Measurements from ENCODE around the gene TMEM271.
A peak's percentile ranks its signal among the peaks of the same experiment; 100 is the strongest.

TMEM271 gene

DNA sequence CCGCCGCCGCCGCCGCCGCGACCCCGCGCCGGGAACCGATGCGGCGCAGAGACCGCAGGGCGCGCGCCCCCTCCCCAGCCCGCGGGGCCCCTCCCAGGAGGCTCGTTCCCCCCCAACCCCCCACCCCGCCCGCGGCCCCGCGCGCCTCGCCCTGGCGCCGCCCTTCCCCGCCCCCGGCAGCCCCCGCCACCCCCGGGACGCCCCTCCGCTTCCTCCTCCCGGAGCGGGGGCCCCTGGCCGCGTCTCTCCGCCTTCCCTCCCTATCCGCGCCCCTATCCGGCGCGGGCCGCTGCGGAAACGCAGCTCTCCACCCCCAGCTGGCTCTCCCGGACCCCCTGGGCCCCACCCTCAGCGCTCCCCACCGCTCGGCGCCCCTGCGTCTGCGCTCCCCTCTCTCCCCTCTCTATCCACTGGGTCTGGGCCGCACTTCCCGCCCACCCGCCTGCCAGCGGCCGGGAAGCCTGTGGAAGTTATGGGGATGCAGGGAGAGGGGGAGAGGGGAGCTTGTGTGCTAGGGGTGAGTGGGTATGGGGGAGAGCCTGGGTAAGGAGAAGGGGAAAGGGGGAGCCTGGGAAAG is at the start of gene TMEM271:
TSS of gene TMEM271 (minus strand) at position 51 of the 577 bp plus-strand sequence. CDS start 233 bp downstream, outside the sequence.
- DNase-seq: no peak

DNA sequence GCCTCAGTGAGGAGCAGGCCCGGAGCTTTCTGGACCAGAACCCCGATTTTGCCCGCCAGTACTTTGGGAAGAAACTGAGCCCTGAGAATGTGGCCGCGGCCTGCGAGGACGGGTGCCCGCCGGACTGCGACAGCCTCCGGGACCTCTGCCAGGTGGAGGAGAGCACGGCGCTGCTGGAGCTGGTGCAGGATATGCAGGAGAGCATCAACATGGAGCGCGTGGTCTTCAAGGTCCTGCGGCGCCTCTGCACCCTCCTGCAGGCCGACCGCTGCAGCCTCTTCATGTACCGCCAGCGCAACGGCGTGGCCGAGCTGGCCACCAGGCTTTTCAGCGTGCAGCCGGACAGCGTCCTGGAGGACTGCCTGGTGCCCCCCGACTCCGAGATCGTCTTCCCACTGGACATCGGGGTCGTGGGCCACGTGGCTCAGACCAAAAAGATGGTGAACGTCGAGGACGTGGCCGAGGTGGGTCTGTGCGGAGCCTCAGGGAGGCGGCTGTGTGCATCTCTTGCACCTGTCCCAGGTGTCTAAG is 49.6 kb upstream of the TMEM271 start:
- DNase-seq: peak; percentile 20

- no peak for DNase-seq
Measured at GRCh38 chr4:624705-625590, 48.9 kb upstream of the TMEM271 start, which contains the start of gene PDE6B. Gene PDE6B, plus strand, starts transcription at chr4:625573. Its CDS starts 54 bp downstream, at chr4:625627.

DNA sequence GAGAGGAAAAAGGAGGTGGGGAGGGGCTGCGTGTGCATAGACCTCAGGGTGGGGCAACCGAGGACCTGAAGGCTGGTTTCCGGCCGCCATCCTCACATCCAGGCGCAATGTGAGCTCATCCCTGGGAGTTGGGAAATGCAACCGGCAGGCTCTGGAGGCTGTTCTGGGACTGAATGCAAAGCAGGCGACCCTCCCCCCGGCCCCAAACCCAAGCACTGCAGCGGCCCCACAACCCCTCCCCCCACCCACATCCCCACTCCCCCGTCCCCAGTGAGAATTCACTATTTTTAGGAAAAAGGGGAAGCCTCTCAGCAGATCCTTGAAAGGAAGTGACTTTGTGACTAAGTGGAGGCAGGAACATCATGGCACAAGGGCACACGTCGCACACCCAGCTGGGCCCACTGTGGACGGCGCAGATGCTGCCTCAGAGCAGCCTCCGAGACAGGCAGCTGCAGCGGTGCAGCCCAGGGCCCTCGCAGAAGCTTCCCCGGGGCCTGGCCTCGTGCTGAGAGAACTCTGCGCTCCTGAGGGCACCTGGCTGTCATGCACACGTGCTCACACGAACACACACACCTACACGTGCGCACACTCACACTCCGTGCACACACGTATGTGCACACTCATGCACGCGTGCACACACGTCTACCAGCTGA is 47.9 kb upstream of the TMEM271 start:
- no peak for DNase-seq

DNA sequence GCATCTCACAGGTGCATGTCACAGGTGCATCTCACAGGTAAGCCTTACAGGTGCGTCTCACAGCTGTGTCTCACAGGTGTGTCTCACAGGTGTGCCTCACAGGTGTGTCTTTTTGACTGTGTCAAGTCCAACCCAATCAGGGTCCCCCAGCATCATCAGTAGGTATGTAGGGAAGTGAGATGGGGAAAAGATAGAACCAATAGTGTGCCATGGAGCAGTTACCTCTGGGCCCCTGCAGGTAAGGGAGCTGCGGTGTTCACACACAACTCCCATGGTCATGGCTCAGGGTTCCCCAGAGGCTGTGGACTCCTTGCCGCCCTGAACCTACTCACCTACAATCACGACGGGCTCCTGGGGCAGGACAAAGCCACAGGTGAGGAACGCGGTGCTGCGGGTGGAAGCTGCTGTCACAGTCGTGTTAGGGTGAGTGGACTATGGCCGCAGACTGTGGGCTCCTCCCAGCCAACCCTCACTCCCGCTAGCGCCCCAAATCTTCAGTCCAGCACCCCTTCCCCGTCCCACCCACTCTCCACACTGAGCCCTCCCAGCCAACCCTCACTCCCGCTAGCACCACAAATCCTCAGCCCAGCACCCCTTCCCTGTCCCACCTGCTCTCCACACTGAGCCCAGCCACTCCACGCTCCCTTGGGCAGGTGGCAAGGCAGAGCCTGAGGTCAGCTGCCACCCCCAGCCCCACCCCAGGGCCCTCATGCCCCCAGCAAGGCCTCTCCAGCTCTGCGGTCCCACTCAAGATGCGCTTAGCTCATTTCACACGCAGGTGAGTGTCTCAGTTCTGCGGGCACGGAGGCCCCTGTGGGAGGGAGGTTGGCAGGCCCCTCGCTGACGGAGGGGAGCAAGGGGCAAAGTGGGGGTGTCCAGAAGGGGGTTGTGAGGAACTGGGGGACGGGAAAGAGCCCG is 47.2 kb upstream of the TMEM271 start:
- no peak for DNase-seq

GRCh38 chr4:622071-622995 is 46.2 kb upstream of the TMEM271 start:
- no peak for DNase-seq

DNA sequence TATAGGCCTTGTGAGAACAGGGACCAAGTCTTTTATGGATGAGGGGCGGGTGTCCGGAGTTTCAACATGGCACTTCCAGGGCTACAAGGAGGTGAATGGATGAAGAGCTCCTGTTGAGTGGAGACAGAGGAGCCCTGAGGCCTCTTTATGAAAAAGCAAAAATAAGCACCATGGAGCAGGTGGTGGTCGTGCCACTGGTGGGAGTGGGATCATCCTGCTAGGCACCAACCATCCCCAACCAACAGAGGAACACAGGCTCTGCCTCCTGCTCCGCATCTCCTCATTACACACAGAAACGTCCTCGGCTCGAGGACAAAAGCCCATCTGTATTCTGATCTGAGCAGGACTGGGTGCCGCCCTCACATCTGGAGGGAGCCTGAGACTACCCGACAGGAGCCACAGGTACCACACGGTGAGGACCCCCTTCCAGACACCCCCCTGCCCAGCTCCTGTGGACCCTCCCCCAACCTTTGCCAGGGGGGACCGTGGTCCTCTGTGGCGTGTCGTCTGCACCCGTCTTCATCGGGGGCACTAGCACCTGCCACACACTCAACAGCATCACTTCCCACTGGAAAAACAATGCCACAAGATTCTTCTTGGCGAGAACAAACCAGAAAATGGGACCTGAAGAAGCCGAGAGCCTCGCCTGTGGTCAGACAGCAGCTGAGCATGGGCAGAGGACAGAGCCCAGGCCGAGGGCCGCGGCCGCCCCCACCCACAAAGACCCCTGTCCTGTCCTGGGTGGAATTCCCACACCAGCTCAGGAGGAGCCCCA is 45.4 kb upstream of the TMEM271 start:
- DNase-seq: no peak

GRCh38 chr4:620851-621261 is 44.8 kb upstream of the TMEM271 start:
- DNase-seq: no peak

DNA sequence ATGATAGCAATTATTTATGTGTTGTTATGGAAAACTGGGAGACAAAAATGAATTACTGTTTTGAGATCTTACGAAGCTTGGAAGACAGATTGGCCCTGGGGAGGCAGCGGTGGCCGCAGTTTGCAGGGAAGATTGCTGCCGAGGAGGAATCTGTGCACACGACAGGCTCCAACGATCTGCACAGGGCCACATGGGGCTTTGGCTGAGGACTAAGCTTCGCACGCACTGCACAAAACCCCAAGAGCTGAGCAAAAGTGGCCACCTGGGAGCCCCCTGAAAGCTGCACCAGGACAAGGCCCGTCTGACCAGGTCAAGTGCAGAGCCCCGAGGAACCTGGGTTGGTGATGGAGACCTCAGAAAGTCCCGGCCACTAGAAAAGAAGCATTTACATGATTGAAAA is 44.1 kb upstream of the TMEM271 start:
- no peak for DNase-seq

DNA sequence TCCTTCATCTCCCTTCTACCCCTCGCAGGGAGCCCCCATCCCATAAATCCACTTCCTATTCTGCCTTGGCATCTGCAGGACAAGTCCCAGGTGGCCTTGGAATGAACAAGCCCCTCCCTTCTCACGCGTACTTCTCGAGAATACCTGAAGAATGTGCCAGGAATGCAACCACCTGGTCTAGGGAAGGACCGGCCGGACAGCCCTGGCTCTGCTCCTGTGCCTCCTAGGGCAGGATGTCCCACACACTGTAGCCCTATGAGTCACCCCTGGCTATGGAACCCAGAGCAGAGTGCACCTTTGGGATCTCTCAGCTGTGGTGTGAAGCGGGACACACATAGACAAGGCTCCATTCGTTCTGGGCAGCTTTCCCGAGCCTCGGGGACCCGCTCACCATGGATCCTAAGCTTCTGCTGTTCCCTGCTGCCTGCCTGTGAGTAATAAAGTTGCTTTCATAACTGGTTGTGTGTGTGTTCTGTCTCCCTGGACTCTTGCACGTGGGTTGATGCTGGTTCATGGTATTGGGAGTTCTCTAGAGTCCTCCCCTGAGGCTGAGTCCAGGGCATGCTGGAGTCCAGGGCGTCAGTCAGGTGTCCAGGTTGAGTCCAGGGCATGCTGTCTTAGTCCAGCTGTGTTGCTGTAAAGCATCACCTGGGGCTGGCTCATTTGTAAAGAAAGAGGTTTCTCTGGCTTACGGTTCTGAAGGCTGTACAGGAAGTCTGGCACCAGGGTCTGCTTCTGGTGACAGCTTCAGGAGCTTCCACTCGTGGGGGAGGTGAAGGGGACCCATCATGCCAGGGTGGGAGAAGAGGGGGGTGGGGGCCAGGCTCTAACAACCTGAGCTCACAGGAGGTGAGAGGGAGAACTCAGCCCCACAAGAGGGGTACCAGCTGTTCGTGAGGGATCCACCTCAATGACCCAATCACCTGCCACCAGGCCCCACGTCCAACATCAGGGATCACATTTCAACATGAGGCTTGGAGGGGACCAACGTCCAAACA is 41.8 kb upstream of the TMEM271 start:
- no peak for DNase-seq

DNA sequence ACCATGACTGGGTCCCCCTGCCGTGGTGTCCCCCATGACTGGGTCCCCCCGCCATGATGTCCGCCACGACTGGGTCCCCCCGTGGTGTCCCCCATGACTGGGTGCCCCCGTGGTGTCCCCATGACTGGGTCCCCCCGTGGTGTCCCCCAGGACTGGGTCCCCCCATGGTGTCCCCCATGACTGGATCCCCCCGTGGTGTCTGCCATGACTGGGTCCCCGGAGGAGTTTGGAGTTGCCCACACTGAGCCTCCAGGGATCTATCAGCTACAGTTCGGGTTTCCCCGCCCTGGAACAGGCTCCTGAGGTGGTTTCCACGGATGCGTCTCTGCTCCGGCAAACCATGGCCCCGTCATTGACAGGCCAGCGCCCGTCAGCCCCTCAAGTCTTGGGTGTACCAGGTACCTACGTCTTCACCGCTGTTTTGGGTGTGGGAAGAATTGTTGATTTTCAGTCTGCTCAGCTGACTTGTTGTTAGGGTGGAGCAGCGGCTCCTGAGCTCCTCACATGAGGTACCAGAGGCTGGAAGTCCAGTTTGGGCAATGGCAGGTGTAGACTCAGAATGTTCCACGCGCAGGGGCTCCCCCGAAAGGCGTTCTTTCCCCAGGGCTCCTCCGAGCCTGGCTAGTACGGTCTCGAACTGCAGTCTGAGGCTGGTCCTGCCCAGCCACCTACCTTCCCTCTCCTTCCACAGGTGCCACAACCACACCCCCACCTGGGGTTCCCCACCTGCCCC is 41.0 kb upstream of the TMEM271 start:
- DNase-seq: no peak

DNA sequence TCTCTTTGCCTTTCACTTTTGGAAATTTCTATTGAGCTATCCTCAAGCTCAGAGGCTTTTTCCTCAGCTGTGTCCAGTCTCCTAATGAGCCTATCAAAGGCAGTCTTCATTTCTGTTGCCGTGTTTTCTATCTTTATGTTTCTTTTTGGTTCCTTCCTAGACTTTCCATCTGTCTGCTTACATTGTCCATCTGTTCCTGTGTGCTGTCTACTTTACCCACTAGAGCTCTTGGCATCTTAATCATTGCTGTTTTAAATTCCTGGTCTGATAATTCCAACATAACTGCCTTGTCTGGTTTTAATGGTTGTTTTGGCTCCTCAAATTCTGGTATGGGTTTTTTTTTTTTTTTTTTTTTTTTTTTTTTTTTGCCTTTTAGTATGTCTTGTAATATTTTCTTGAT is 40.0 kb upstream of the TMEM271 start:
- no peak for DNase-seq

GRCh38 chr4:613126-613525 is 37.0 kb upstream of the TMEM271 start:
- DNase-seq: no peak

DNA sequence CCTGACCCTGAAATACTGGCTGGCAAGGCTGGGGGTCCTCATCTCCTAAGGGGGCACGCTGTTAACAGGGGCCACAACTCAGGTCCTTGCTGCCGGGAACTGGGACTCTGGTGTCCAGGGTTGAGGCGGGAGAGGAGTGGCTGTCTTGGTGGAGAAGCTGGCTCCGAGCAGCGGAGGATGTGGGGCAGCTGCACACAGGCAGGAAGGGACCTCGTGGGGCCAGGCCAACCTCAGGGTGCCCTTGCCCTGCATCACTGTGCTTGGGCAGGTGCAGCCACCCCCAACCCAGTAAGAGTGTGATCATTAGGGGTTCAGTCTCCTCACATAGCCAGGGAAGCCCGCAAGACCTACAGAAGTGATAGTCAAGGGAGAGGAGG is 36.6 kb upstream of the TMEM271 start:
- no peak for DNase-seq

DNA sequence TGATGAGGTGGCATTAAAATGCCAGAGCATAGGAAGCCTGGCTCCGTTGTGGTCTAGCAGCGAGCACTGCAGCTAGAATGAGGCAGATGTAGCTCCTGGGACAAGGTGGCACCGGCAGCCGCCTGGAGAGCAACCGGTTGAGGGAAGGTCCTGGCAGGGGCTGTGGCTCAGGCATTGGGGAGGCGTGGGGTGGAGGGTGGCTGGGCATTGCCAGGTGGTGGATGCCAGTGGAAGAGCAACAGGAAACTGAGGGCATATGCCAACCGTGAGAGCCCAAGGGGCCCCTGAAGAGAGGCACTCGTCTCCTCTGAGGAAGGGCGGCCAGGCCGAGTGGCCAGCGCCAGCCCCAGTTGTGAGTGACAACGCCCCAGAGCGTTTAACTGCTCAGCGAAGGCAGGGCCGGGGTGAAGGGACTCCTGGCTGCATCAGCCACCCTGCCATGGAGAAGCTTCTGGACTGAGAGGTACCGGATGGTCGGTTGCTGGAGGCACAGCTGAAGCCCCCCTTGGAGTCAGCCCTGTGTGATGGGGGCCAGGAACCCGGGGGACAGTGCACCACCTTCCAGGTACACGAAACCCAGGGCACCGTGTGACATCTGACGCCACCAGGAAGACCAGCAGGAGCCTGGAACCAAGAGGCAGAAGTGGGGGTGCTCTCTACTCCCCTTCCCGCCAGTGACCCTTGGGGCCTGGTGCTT is 36.1 kb upstream of the TMEM271 start:
- DNase-seq: no peak

- DNase-seq: no peak
Measured at GRCh38 chr4:610411-611261, 34.5 kb upstream of the TMEM271 start.
